Naive thymus-derived CD4-positive, alpha-beta T cell (primary cell): Measurements from ENCODE around the gene CTNNA1. TPM values are rescaled to one million over a fixed set of nuclear protein-coding genes. Genes with fewer than 3 reads are reported as not detected.

ENCODE experiments used
- ATAC-seq: fragments of 150-1000 bp; cut with Tn5 transposase; 2 replicates; pipeline ENCODE4 v1.10.0; 2021; ENCODE audit warnings: mild to moderate bottlenecking, moderate library complexity
- CTCF ChIA-PET: fragments of 350-600 bp; sonication (Branson Sonifier 250); formaldehyde crosslinking; loops from one replicate; lab custom pipeline; 2021; ENCODE audit warnings: antibody characterized with exemption; lab: Charles Lee
- POLR2A ChIA-PET: fragments of 350-600 bp; sonication (Branson Sonifier 250); formaldehyde crosslinking; loops from one replicate; lab custom pipeline; 2021; ENCODE audit warnings: antibody characterized with exemption, inconsistent platforms; lab: Charles Lee
- DNase-seq, 9 donors: peaks; one replicate each; pipeline versions ENCODE4 v3.0.0 to v3.0.0-alpha.2; 2020 to 2022; ENCODE audit warnings: mixed read lengths in 1 of 9
- H3K27ac ChIP-seq: one replicate; pipeline ENCODE4 v1.7.0; 2013; ENCODE audit warnings: mild to moderate bottlenecking, low read depth, low read length, moderate library complexity
- H3K27me3 ChIP-seq, 2 donors: one replicate each; pipeline ENCODE4 v1.7.0; 2013; ENCODE audit warnings: low read length in 2 of 2, mild to moderate bottlenecking in 2 of 2, moderate library complexity in 2 of 2; ENCODE audit not compliant: control insufficient read depth in 2 of 2, insufficient read depth in 2 of 2
- H3K36me3 ChIP-seq, 3 experiments: 1 replicate in 2 of 3; 2 replicates in 1 of 3; pipeline ENCODE4 v1.7.0; 2013; ENCODE audit warnings: low read length in 3 of 3, mild to moderate bottlenecking in 3 of 3, moderate library complexity in 1 of 3; ENCODE audit not compliant: insufficient read depth in 3 of 3, control insufficient read depth in 2 of 3
- H3K4me1 ChIP-seq, 2 donors: one replicate each; pipeline ENCODE4 v1.7.0; 2013; ENCODE audit warnings: low read length in 2 of 2, mild to moderate bottlenecking in 2 of 2, moderate library complexity in 1 of 2; ENCODE audit not compliant: control insufficient read depth in 2 of 2, insufficient read depth in 2 of 2
- H3K4me3 ChIP-seq: 2 replicates; pipeline ENCODE4 v1.7.0; 2013; ENCODE audit warnings: mild to moderate bottlenecking, low read length
- H3K9me3 ChIP-seq, 3 experiments: 1 replicate in 2 of 3; 2 replicates in 1 of 3; pipeline ENCODE4 v1.7.0; 2013; ENCODE audit warnings: low read length in 3 of 3; ENCODE audit not compliant: control insufficient read depth in 2 of 3
- H3K27ac Mint-ChIP-seq, 9 donors: one replicate each; pipeline ENCODE4 v1.8.0; 2020 to 2022; ENCODE audit warnings: mixed read lengths in 9 of 9, mild to moderate bottlenecking in 8 of 9, moderate library complexity in 5 of 9, inconsistent platforms in 2 of 9
- H3K27me3 Mint-ChIP-seq, 5 donors: one replicate each; pipeline ENCODE4 v1.8.0; 2021 to 2022; ENCODE audit warnings: mixed read lengths in 5 of 5, mild to moderate bottlenecking in 1 of 5
- H3K36me3 Mint-ChIP-seq, 5 donors: one replicate each; pipeline ENCODE4 v1.8.0; 2020 to 2022; ENCODE audit warnings: mixed read lengths in 5 of 5, mild to moderate bottlenecking in 3 of 5, inconsistent platforms in 1 of 5
- H3K4me1 Mint-ChIP-seq, 7 donors: one replicate each; pipeline ENCODE4 v1.8.0; 2020 to 2022; ENCODE audit warnings: mixed read lengths in 7 of 7, mild to moderate bottlenecking in 3 of 7, inconsistent platforms in 1 of 7
- H3K4me3 Mint-ChIP-seq, 10 donors: one replicate each; pipeline ENCODE4 v1.8.0; 2020 to 2022; ENCODE audit warnings: mild to moderate bottlenecking in 10 of 10, mixed read lengths in 10 of 10, moderate library complexity in 6 of 10, inconsistent platforms in 2 of 10
- H3K9me3 Mint-ChIP-seq, 11 donors: one replicate each; pipeline ENCODE4 v1.8.0; 2020 to 2022; ENCODE audit warnings: mixed read lengths in 11 of 11, mild to moderate bottlenecking in 4 of 11, inconsistent platforms in 1 of 11, moderate library complexity in 1 of 11
- intact Hi-C, 2 donors: fragments of 100-400 bp; cut with micrococcal nuclease; formaldehyde crosslinking; loops; one replicate each; pipeline ENCODE4 v1.15.1; 2023
- polyA plus RNA-seq, 2 donors: library from polyadenylated mRNA; unstranded; fragments of 300-500 nt; fragmentation: Illumina TruSeq; gene quantifications; one replicate each; pipeline ENCODE4 v1.2.3, GENCODE V29; 2021
- total RNA-seq, 6 experiments: library from RNA in 5 of 6; stranded (reverse) in 5 of 6; gene quantifications; 1 replicate in 5 of 6; 2 replicates in 1 of 6; pipeline ENCODE4 v1.2.3 and lab custom pipeline; 2021 to 2026

CTNNA1 gene
- total and polyA plus RNA-seq, 7 experiments from 2014 or later = 0.78 to 52.9 (median 5.6) TPM

- Histone ChIP-seq H3K27ac (no peak overlapping the region), H3K36me3 (no peaks in the 10 kb centered on the region), H3K9me3 (no peaks in the 10 kb centered on the region), H3K4me1 (peaks cover 0 to 2% of the 10 kb centered on the region in 2 donors), H3K4me3 (no peak overlapping the region), H3K27me3 (no peaks in the 10 kb centered on the region)
- H3K27me3 Mint-ChIP-seq = peaks cover 0 to 17% (median 4%) of the 10 kb centered on the region in 5 donors
- intact Hi-C loops = no loop called here
- no peaks in the 10 kb centered on the region for H3K9me3 Mint-ChIP-seq
- ATAC-seq (no peak), DNase-seq (peak in 3 of 9 donors; percentile 8 to 27 (median 20))
- ChIA-PET POLR2A (no interaction called here), CTCF (no interaction called here)
- peaks cover 7 to 32% (median 12%) of the 10 kb centered on the region in 7 donors for H3K4me1 Mint-ChIP-seq
- H3K36me3 Mint-ChIP-seq = peaks cover 0 to 6% (median 0%) of the 10 kb centered on the region in 5 donors
- peak overlapping the region in 4 of 10 donors; percentile 6 to 67 (median 28) for H3K4me3 Mint-ChIP-seq
- H3K27ac Mint-ChIP-seq = peak overlapping the region in 2 of 9 donors; percentile 1 to 19
Measured at GRCh38 chr5:138853132-138853531, 99.9 kb downstream of the CTNNA1 start.

- no peak overlapping the region for H3K27ac ChIP-seq
- H3K36me3 Mint-ChIP-seq = peaks cover 0 to 9% (median 7%) of the 10 kb centered on the region in 5 donors
- H3K4me3 ChIP-seq = no peak overlapping the region
- peaks cover 7 to 12% (median 8%) of the 10 kb centered on the region in 7 donors for H3K4me1 Mint-ChIP-seq
- H3K9me3 ChIP-seq = peaks cover 0 to 7% (median 0%) of the 10 kb centered on the region in 3 experiments
- H3K4me3 Mint-ChIP-seq = no peak overlapping the region
- POLR2A ChIA-PET = no interaction called here
- DNase-seq = no peak
- intact Hi-C loops = no loop called here
- H3K4me1 ChIP-seq = peaks cover 0 to 7% of the 10 kb centered on the region in 2 donors
- H3K27me3 ChIP-seq = no peaks in the 10 kb centered on the region
- no peaks in the 10 kb centered on the region for H3K36me3 ChIP-seq
- no peak for ATAC-seq
- peaks cover 3 to 36% (median 10%) of the 10 kb centered on the region in 11 donors for H3K9me3 Mint-ChIP-seq
- CTCF ChIA-PET = no interaction called here
- peaks cover 19 to 51% (median 27%) of the 10 kb centered on the region in 5 donors for H3K27me3 Mint-ChIP-seq
- no peak overlapping the region for H3K27ac Mint-ChIP-seq
Measured at GRCh38 chr5:138867011-138867410, 113.8 kb downstream of the CTNNA1 start.

- Mint-ChIP-seq H3K27ac (no peak overlapping the region), H3K36me3 (peaks cover 0 to 3% (median under 1%) of the 10 kb centered on the region in 5 donors), H3K9me3 (peaks cover 0 to 18% (median 2%) of the 10 kb centered on the region in 11 donors), H3K4me1 (peaks cover 7 to 17% (median 12%) of the 10 kb centered on the region in 7 donors), H3K4me3 (no peak overlapping the region), H3K27me3 (peaks cover 29 to 52% (median 33%) of the 10 kb centered on the region in 5 donors)
- intact Hi-C loops = no loop called here
- DNase-seq (no peak), ATAC-seq (no peak)
- no peak overlapping the region for H3K4me3 ChIP-seq
- H3K4me1 ChIP-seq = peaks cover 0 to 12% of the 10 kb centered on the region in 2 donors
- ChIA-PET CTCF (interaction anchor here (0.6 to 0.8 kb wide), 3 partner anchors 9 to 1402 kb away, joined by 3 to 5 read pairs (median 4); no protein-coding TSS in a partner anchor), POLR2A (no interaction called here)
- H3K9me3 ChIP-seq = no peaks in the 10 kb centered on the region
- no peaks in the 10 kb centered on the region for H3K36me3 ChIP-seq
- H3K27ac ChIP-seq = no peak overlapping the region
- no peaks in the 10 kb centered on the region for H3K27me3 ChIP-seq
Measured at GRCh38 chr5:138869038-138869437, 115.8 kb downstream of the CTNNA1 start.

- Mint-ChIP-seq H3K27me3 (peaks cover 29 to 46% (median 37%) of the 10 kb centered on the region in 5 donors), H3K36me3 (peaks cover 0 to 2% (median 0%) of the 10 kb centered on the region in 5 donors), H3K9me3 (peaks cover 0 to 9% (median 0%) of the 10 kb centered on the region in 11 donors), H3K4me1 (peaks cover 6 to 17% (median 12%) of the 10 kb centered on the region in 7 donors), H3K27ac (no peak overlapping the region), H3K4me3 (no peak overlapping the region)
- Histone ChIP-seq H3K4me3 (no peak overlapping the region), H3K9me3 (no peaks in the 10 kb centered on the region), H3K36me3 (no peaks in the 10 kb centered on the region), H3K4me1 (peaks cover 0 to 12% of the 10 kb centered on the region in 2 donors), H3K27ac (no peak overlapping the region), H3K27me3 (no peaks in the 10 kb centered on the region)
- ATAC-seq (no peak), DNase-seq (no peak)
- ChIA-PET CTCF (interaction anchor here (0.7 kb wide), 1 partner anchor 40 kb away, joined by 4 read pairs; no protein-coding TSS in a partner anchor), POLR2A (no interaction called here)
- intact Hi-C loops = loop anchor here in 1 of 2 donors (2.0 kb wide), 1 partner anchor 393 kb away; no protein-coding TSS in a partner anchor
Measured at GRCh38 chr5:138869763-138870500, 116.7 kb downstream of the CTNNA1 start.

GRCh38 chr5:138870611-138871010, 117.4 kb downstream of the CTNNA1 start:
- Mint-ChIP-seq H3K4me1 (peaks cover 6 to 17% (median 12%) of the 10 kb centered on the region in 7 donors), H3K9me3 (peaks cover 0 to 3% (median 0%) of the 10 kb centered on the region in 11 donors), H3K4me3 (no peak overlapping the region), H3K36me3 (peaks cover 0 to 2% (median 0%) of the 10 kb centered on the region in 5 donors), H3K27ac (no peak overlapping the region), H3K27me3 (peaks cover 30 to 47% (median 39%) of the 10 kb centered on the region in 5 donors)
- no peaks in the 10 kb centered on the region for H3K9me3 ChIP-seq
- ATAC-seq (no peak), DNase-seq (no peak)
- peaks cover 0 to 12% of the 10 kb centered on the region in 2 donors for H3K4me1 ChIP-seq
- no peak overlapping the region for H3K4me3 ChIP-seq
- H3K27ac ChIP-seq = no peak overlapping the region
- CTCF ChIA-PET = no interaction called here
- POLR2A ChIA-PET = interaction anchor here (0.8 kb wide), 1 partner anchor 1016 kb away, joined by 3 read pairs; no protein-coding TSS in a partner anchor
- H3K27me3 ChIP-seq = no peaks in the 10 kb centered on the region
- H3K36me3 ChIP-seq = no peaks in the 10 kb centered on the region
- intact Hi-C loops = loop anchor here in 1 of 2 donors (2.0 kb wide), 1 partner anchor 392 kb away; no protein-coding TSS in a partner anchor

- Mint-ChIP-seq H3K27ac (no peak overlapping the region), H3K9me3 (peaks cover 0 to 4% (median 0%) of the 10 kb centered on the region in 11 donors), H3K36me3 (peaks cover 0 to 7% (median 0%) of the 10 kb centered on the region in 5 donors), H3K4me3 (no peak overlapping the region), H3K27me3 (peaks cover 28 to 55% (median 47%) of the 10 kb centered on the region in 5 donors), H3K4me1 (peaks cover 6 to 17% (median 12%) of the 10 kb centered on the region in 7 donors)
- Histone ChIP-seq H3K4me1 (peaks cover 0 to 12% of the 10 kb centered on the region in 2 donors), H3K36me3 (no peaks in the 10 kb centered on the region), H3K27me3 (no peaks in the 10 kb centered on the region), H3K9me3 (no peaks in the 10 kb centered on the region), H3K27ac (no peak overlapping the region), H3K4me3 (no peak overlapping the region)
- ChIA-PET POLR2A (no interaction called here), CTCF (no interaction called here)
- intact Hi-C loops = no loop called here
- no peak for ATAC-seq
- DNase-seq = no peak
Measured at GRCh38 chr5:138872841-138873465, 119.7 kb downstream of the CTNNA1 start.
